SK-N-MC (cell line): ENCODE data around the gene VPS35L.

ENCODE experiments used
- DNase-seq: peaks from one replicate; pipeline ENCODE4 v3.0.0-alpha.2; 2011; ENCODE audit warnings: low read depth, low spot score
- H3K27ac ChIP-seq: fragments of 200-600 bp; sonication (generic); 2 replicates; pipeline ENCODE4 v1.5.1; 2016; ENCODE audit warnings: mixed run types
- H3K36me3 ChIP-seq: fragments of 200-600 bp; sonication (generic); 2 replicates; pipeline ENCODE4 v1.6.1; 2017; ENCODE audit warnings: antibody characterized with exemption, low read length, mixed read lengths; ENCODE audit not compliant: insufficient read depth
- H3K4me3 ChIP-seq: fragments of 200-600 bp; sonication (generic); 2 replicates; pipeline ENCODE4 v1.5.1; 2016
- H3K9ac ChIP-seq: fragments of 200-600 bp; sonication (generic); 2 replicates; pipeline ENCODE4 v1.8.0; 2017; ENCODE audit warnings: mixed run types, mixed read lengths; ENCODE audit not compliant: insufficient read length
- H3K9me3 ChIP-seq: fragments of 200-600 bp; sonication (generic); 2 replicates; pipeline ENCODE4 v1.6.1; 2017; ENCODE audit warnings: low read depth, mild to moderate bottlenecking, antibody characterized with exemption, low read length, moderate library complexity, mixed read lengths
- EZH2 ChIP-seq: fragments of 200-600 bp; sonication (generic); IDR thresholded peaks from one replicate; pipeline ENCODE4 v1.6.1; 2017; ENCODE audit warnings: antibody characterized with exemption
- FOXP2 ChIP-seq: optimal IDR thresholded peaks from 2 replicates; pipeline ENCODE3; 2011; ENCODE audit warnings: mild to moderate bottlenecking, moderate library complexity; ENCODE audit not compliant: insufficient read depth; ENCODE audit errors: extremely low read length, control extremely low read depth
- POLR2AphosphoS5 ChIP-seq: IDR thresholded peaks from 2 replicates; pipeline ENCODE4 v1.6.1; 2012; ENCODE audit warnings: mild to moderate bottlenecking, low read depth, low read length, borderline replicate concordance

The VPS35L gene

GRCh38 chr16:19644877-19645276 lies 89.4 kb downstream of the VPS35L start:
- Histone ChIP-seq H3K9ac (no peak overlapping the region), H3K36me3 (no peaks in the 10 kb centered on the region), H3K9me3 (no peaks in the 10 kb centered on the region), H3K27ac (no peak overlapping the region), H3K4me3 (no peak overlapping the region)
- DNase-seq: no peak
- TF ChIP-seq EZH2 (no peak), FOXP2 (no peak), POLR2AphosphoS5 (no peak)

- Histone ChIP-seq H3K4me3 (no peak overlapping the region), H3K9ac (no peak overlapping the region), H3K27ac (no peak overlapping the region), H3K9me3 (no peaks in the 10 kb centered on the region), H3K36me3 (no peaks in the 10 kb centered on the region)
- no peak for DNase-seq
- no peak for TF ChIP-seq FOXP2
- TF ChIP-seq EZH2: no peak
- TF ChIP-seq POLR2AphosphoS5: no peak
These were observed 90.1 kb downstream of the VPS35L start for GRCh38 chr16:19645557-19645981.

GRCh38 chr16:19649980-19650379 lies 94.5 kb downstream of the VPS35L start:
- H3K9ac ChIP-seq: no peak overlapping the region
- no peak for DNase-seq
- no peak overlapping the region for H3K4me3 ChIP-seq
- H3K9me3 ChIP-seq: no peaks in the 10 kb centered on the region
- H3K27ac ChIP-seq: no peak overlapping the region
- TF ChIP-seq POLR2AphosphoS5: no peak
- TF ChIP-seq FOXP2: no peak
- TF ChIP-seq EZH2: no peak
- H3K36me3 ChIP-seq: no peaks in the 10 kb centered on the region

- no peak overlapping the region for H3K4me3 ChIP-seq
- TF ChIP-seq FOXP2: no peak
- no peak for TF ChIP-seq POLR2AphosphoS5
These were observed 98.6 kb downstream of the VPS35L start for GRCh38 chr16:19654147-19654546.

GRCh38 chr16:19655242-19655777 lies 99.8 kb downstream of the VPS35L start:
- Histone ChIP-seq H3K4me3 (no peak overlapping the region), H3K27ac (no peak overlapping the region), H3K36me3 (no peaks in the 10 kb centered on the region), H3K9ac (no peak overlapping the region), H3K9me3 (no peaks in the 10 kb centered on the region)
- DNase-seq: no peak
- TF ChIP-seq EZH2: no peak
- no peak for TF ChIP-seq FOXP2
- no peak for TF ChIP-seq POLR2AphosphoS5

More at GRCh38 chr16:19654147-19654546, 98.6 kb downstream of the VPS35L start:
- no peak for DNase-seq
- H3K9ac ChIP-seq: no peak overlapping the region
- H3K36me3 ChIP-seq: no peaks in the 10 kb centered on the region
- H3K27ac ChIP-seq: no peak overlapping the region
- H3K9me3 ChIP-seq: no peaks in the 10 kb centered on the region

- no peaks in the 10 kb centered on the region for H3K36me3 ChIP-seq
- H3K27ac ChIP-seq: no peak overlapping the region
- DNase-seq: no peak
- TF ChIP-seq EZH2 (no peak), POLR2AphosphoS5 (no peak), FOXP2 (no peak)
- no peak overlapping the region for H3K9ac ChIP-seq
- H3K4me3 ChIP-seq: no peak overlapping the region
- H3K9me3 ChIP-seq: no peaks in the 10 kb centered on the region
These were observed 102.3 kb downstream of the VPS35L start for GRCh38 chr16:19657831-19658230.

- Histone ChIP-seq H3K4me3 (no peak overlapping the region), H3K27ac (no peak overlapping the region), H3K9ac (no peak overlapping the region), H3K9me3 (no peaks in the 10 kb centered on the region), H3K36me3 (no peaks in the 10 kb centered on the region)
- no peak for DNase-seq
- no peak for TF ChIP-seq POLR2AphosphoS5
- TF ChIP-seq EZH2: no peak
- TF ChIP-seq FOXP2: no peak
These were observed 104.1 kb downstream of the VPS35L start for GRCh38 chr16:19659554-19659953.

- Histone ChIP-seq H3K9me3 (no peaks in the 10 kb centered on the region), H3K27ac (no peak overlapping the region), H3K9ac (no peak overlapping the region), H3K4me3 (no peak overlapping the region), H3K36me3 (no peaks in the 10 kb centered on the region)
- DNase-seq: no peak
- TF ChIP-seq FOXP2: no peak
- no peak for TF ChIP-seq EZH2
- TF ChIP-seq POLR2AphosphoS5: no peak
These were observed 104.9 kb downstream of the VPS35L start for GRCh38 chr16:19660432-19660831.

GRCh38 chr16:19662351-19662750 lies 106.8 kb downstream of the VPS35L start:
- TF ChIP-seq POLR2AphosphoS5 (no peak), EZH2 (no peak), FOXP2 (no peak)
- Histone ChIP-seq H3K27ac (no peak overlapping the region), H3K4me3 (no peak overlapping the region), H3K9me3 (no peaks in the 10 kb centered on the region), H3K36me3 (no peaks in the 10 kb centered on the region), H3K9ac (no peak overlapping the region)
- DNase-seq: no peak
